ENCODE data around the gene SCN10A.

The SCN10A gene

GRCh38 chr3:38773528-38773927, 42.5 kb downstream of the SCN10A start:
- Histone ChIP-seq H3K27me3 (no peaks in the 10 kb centered on the region), H3K9me3 (no peaks in the 10 kb centered on the region), H3K4me1 (no peaks in the 10 kb centered on the region), H3K36me3 (no peaks in the 10 kb centered on the region), H3K4me3 (ENCODE audit: low read depth, low read length) (no peak overlapping the region)
- DNase-seq = no peak
- TF ChIP-seq CTCF (IDR thresholded peaks at IDR 0.05; ENCODE audit: low read depth, low read length) = no peak

- Histone ChIP-seq H3K4me1 (no peaks in the 10 kb centered on the region), H3K36me3 (no peaks in the 10 kb centered on the region), H3K27me3 (no peaks in the 10 kb centered on the region), H3K4me3 (ENCODE audit: low read depth, low read length) (no peak overlapping the region), H3K9me3 (no peaks in the 10 kb centered on the region)
- TF ChIP-seq CTCF (IDR thresholded peaks at IDR 0.05; ENCODE audit: low read depth, low read length) = 0 out of 2 replicates have a peak, but pooled peaks have one; percentile 7
- DNase-seq = no peak
Observed at GRCh38 chr3:38763569-38763968, 52.4 kb downstream of the SCN10A start.

DNA sequence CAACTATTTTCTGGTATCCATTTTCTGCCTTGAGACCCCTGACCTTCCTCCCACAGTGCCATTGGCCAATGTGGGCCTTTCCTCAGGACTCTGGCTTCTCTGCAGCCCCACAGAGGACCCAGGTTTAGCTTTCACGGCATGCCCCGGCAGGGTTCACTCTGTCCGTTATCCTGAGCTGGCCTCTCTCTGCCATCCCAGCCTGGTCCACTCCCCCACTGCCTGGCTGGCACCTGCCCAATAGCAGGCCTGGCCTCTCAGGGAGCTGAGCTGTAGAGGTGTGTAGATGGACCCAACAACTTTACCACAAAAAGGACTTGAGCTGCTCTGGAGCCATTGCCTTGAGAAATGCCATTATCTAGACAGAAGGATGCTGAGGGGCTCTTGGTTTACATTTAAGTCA, 57.5 kb downstream of the SCN10A start:
- H3K4me3 ChIP-seq (ENCODE audit: low read depth, low read length) = no peak overlapping the region
- H3K27me3 ChIP-seq = no peaks in the 10 kb centered on the region
- no peaks in the 10 kb centered on the region for H3K4me1 ChIP-seq
- DNase-seq = no peak
- TF ChIP-seq CTCF (IDR thresholded peaks at IDR 0.05; ENCODE audit: low read depth, low read length) = no peak
- H3K36me3 ChIP-seq = no peaks in the 10 kb centered on the region
- H3K9me3 ChIP-seq = no peaks in the 10 kb centered on the region

GRCh38 chr3:38757721-38758120, 58.3 kb downstream of the SCN10A start:
- no peaks in the 10 kb centered on the region for H3K27me3 ChIP-seq
- TF ChIP-seq CTCF (IDR thresholded peaks at IDR 0.05; ENCODE audit: low read depth, low read length) = no peak
- no peaks in the 10 kb centered on the region for H3K9me3 ChIP-seq
- H3K4me3 ChIP-seq (ENCODE audit: low read depth, low read length) = no peak overlapping the region
- DNase-seq = no peak
- no peaks in the 10 kb centered on the region for H3K36me3 ChIP-seq
- no peaks in the 10 kb centered on the region for H3K4me1 ChIP-seq

DNA sequence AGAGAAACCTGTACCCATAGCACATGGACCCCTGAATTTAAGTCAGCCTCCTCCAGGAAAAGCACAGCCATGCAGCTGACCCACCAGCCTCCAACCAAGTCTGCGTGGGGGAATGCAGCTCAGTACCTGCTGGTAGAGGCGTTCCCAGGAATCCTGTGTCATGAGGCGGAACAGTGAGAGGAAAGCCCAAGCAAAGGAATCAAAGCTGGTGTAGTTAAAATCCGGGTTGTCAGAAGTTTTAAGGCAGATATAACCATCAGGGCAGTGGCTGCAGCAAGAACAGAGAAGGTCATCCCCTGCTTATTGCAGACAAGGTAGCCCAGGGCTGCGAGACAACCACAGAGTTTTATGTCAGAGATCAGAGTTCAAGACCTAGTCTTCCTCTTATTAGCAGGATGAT, 59.1 kb downstream of the SCN10A start:
- Histone ChIP-seq H3K36me3 (no peaks in the 10 kb centered on the region), H3K4me3 (ENCODE audit: low read depth, low read length) (no peak overlapping the region), H3K4me1 (no peaks in the 10 kb centered on the region), H3K27me3 (no peaks in the 10 kb centered on the region), H3K9me3 (no peaks in the 10 kb centered on the region)
- no peak for DNase-seq
- no peak for TF ChIP-seq CTCF (IDR thresholded peaks at IDR 0.05; ENCODE audit: low read depth, low read length)

GRCh38 chr3:38755130-38755529, 60.9 kb downstream of the SCN10A start:
- H3K36me3 ChIP-seq = no peaks in the 10 kb centered on the region
- no peaks in the 10 kb centered on the region for H3K9me3 ChIP-seq
- no peak overlapping the region for H3K4me3 ChIP-seq (ENCODE audit: low read depth, low read length)
- no peak for TF ChIP-seq CTCF (IDR thresholded peaks at IDR 0.05; ENCODE audit: low read depth, low read length)
- H3K27me3 ChIP-seq = no peaks in the 10 kb centered on the region
- DNase-seq = no peak
- H3K4me1 ChIP-seq = no peaks in the 10 kb centered on the region
